HepG2 (cell line): Measurements from ENCODE around the gene METAP1D. TPM values are rescaled to one million over a fixed set of nuclear protein-coding genes. Genes with fewer than 3 reads are reported as not detected.

Source experiments
- FOXC1 ChIP-seq: sonication (generic); formaldehyde crosslinking; IDR thresholded peaks from 2 replicates; pipeline ENCODE4 v1.8.0; 2022; ENCODE audit warnings: mild to moderate bottlenecking, missing genetic modification reagents, borderline replicate concordance
- MAFF ChIP-seq: IDR thresholded peaks from 2 replicates; pipeline ENCODE4 v1.6.1; 2011; ENCODE audit warnings: low read depth, low read length, improper control_type of control experiment
- NFKB2 ChIP-seq: sonication (generic); formaldehyde crosslinking; IDR thresholded peaks from 2 replicates; pipeline ENCODE4 v1.4.0; 2020; ENCODE audit warnings: missing genetic modification reagents, borderline replicate concordance
- RARG ChIP-seq: sonication (generic); formaldehyde crosslinking; IDR thresholded peaks from 2 replicates; pipeline ENCODE4 v1.4.0; 2020; ENCODE audit warnings: low read depth, mild to moderate bottlenecking, missing genetic modification reagents
- SMC3 ChIP-seq: IDR thresholded peaks from 2 replicates; pipeline ENCODE4 v1.6.1; 2011; ENCODE audit warnings: low read length, improper control_type of control experiment
- SYNCRIP ChIP-seq: fragments of 200-400 bp; formaldehyde crosslinking; IDR thresholded peaks from 2 replicates; pipeline ENCODE4 v1.6.1; 2018; ENCODE audit warnings: mild to moderate bottlenecking, low read depth, low read length; ENCODE audit not compliant: insufficient read depth
- ZC3H13 ChIP-seq: sonication (generic); formaldehyde crosslinking; IDR thresholded peaks from 2 replicates; pipeline ENCODE4 v1.8.1; 2023; ENCODE audit warnings: mild to moderate bottlenecking, missing genetic modification reagents, moderate library complexity
- ZNF292 ChIP-seq: sonication (generic); formaldehyde crosslinking; IDR thresholded peaks from 2 replicates; pipeline ENCODE4 v1.8.1; 2022; ENCODE audit warnings: mild to moderate bottlenecking, low read depth, missing genetic modification reagents, borderline replicate concordance
- ZNF598 ChIP-seq: sonication (generic); formaldehyde crosslinking; IDR thresholded peaks from 2 replicates; pipeline ENCODE4 v1.5.1; 2020; ENCODE audit warnings: mild to moderate bottlenecking, missing genetic modification reagents, borderline replicate concordance
- ZNF614 ChIP-seq: IDR thresholded peaks from 2 replicates; pipeline ENCODE4 v1.6.1; 2018; ENCODE audit warnings: missing biosample characterization, missing genetic modification reagents, inconsistent platforms, borderline replicate concordance
- polyA plus RNA-seq, 8 experiments: library from polyadenylated mRNA; depleted of rRNA in 3 of 8; stranded (reverse) in 7 of 8; unstranded in 1 of 8; fragments of >200 nt; fragmentation: Illumina TruSeq in 4 of 8; extraction: Trizol in 4 of 8; gene quantifications; 2 replicates each; pipeline versions ENCODE4 v1.2.1 to v1.2.3, GENCODE V29; 2011 to 2016; ENCODE audit warnings: low read depth in 4 of 8, missing spikeins in 1 of 8, mixed read lengths in 1 of 8; ENCODE audit not compliant: insufficient read depth in 1 of 8
- total RNA-seq, 5 experiments: library from RNA; depleted of rRNA; stranded (reverse); fragments of >200 nt; fragmentation: Illumina TruSeq; extraction: Trizol; gene quantifications; 2 replicates each; pipeline ENCODE4 v1.2.3, GENCODE V29; 2016; ENCODE audit warnings: low read depth in 1 of 5
- TF ChIP-seq, protein P1 (sequence below): sonication (generic); formaldehyde crosslinking; IDR thresholded peaks from 2 replicates; pipeline ENCODE4 v1.4.0; 2020; ENCODE audit warnings: missing genetic modification reagents
- TF ChIP-seq, protein P2 (sequence below): sonication (generic); formaldehyde crosslinking; IDR thresholded peaks from 2 replicates; pipeline ENCODE4 v1.4.0; 2020; ENCODE audit warnings: low read depth, mild to moderate bottlenecking, missing genetic modification reagents
- TF ChIP-seq, protein P3 (sequence below): sonication (generic); formaldehyde crosslinking; IDR thresholded peaks from 2 replicates; pipeline ENCODE4 v1.5.1; 2020; ENCODE audit warnings: mild to moderate bottlenecking, missing genetic modification reagents, moderate library complexity
- TF ChIP-seq, protein P4 (sequence below): sonication (generic); formaldehyde crosslinking; conservative IDR thresholded peaks from 2 replicates; pipeline ENCODE4 v1.4.0; 2020; ENCODE audit warnings: missing genetic modification reagents
- TF ChIP-seq, protein P5 (sequence below): sonication (generic); formaldehyde crosslinking; IDR thresholded peaks from 2 replicates; pipeline ENCODE4 v1.5.1; 2020; ENCODE audit warnings: mild to moderate bottlenecking, missing genetic modification reagents

Gene METAP1D
- total and polyA plus RNA-seq, 2 of the 13 experiments (the other 11 are each of a cell fraction or from before 2014, with no cell fraction given) = 14.7 to 21.6 TPM

DNA sequence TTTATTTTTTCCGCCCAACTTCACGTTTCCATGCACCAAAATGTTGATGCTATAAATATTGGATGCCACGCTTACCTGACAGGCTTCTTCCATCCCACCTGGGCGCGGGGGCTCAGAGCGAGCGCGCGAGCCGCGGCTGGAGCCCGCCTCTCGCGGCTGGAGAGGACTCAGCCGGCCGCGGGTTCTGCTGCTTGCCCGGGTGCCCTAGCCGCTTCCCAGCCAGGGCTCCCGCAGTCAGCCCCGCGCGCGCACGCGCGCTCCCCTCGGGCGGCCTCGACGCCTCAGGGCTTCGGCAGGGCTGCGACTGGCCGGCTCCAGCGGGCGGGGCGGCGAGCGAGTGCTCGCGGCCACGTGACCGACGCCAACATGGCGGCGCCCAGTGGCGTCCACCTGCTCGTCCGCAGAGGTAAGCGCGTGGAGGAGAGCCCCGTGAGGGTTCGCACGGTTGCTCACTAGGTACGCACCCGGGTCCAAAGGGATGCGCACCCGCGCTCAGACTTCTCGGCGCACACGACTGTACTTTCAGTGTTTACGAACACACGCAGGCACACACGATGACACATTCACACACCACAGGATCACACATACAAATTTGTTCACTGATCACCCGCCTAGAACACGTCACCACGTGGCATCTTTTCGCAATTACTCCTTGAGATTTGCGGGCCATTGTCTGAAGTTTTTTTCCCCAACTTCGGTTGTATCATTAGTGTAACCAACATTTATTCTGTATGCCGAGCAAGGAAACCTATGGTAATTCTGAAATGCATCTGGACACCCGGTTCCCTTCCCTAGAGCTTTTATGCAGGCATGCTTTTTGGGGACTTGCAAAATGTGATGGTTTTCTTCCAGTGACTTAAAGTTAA is at the start of gene METAP1D (continued):
- TF ChIP-seq ZNF292 (CRISPR knock-in tag) = peak; percentile 82
- TF ChIP-seq, protein P1, sequence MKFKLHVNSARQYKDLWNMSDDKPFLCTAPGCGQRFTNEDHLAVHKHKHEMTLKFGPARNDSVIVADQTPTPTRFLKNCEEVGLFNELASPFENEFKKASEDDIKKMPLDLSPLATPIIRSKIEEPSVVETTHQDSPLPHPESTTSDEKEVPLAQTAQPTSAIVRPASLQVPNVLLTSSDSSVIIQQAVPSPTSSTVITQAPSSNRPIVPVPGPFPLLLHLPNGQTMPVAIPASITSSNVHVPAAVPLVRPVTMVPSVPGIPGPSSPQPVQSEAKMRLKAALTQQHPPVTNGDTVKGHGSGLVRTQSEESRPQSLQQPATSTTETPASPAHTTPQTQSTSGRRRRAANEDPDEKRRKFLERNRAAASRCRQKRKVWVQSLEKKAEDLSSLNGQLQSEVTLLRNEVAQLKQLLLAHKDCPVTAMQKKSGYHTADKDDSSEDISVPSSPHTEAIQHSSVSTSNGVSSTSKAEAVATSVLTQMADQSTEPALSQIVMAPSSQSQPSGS = peak; percentile 82; the same call in 1 of the 2 replicates
- TF ChIP-seq, protein P2, sequence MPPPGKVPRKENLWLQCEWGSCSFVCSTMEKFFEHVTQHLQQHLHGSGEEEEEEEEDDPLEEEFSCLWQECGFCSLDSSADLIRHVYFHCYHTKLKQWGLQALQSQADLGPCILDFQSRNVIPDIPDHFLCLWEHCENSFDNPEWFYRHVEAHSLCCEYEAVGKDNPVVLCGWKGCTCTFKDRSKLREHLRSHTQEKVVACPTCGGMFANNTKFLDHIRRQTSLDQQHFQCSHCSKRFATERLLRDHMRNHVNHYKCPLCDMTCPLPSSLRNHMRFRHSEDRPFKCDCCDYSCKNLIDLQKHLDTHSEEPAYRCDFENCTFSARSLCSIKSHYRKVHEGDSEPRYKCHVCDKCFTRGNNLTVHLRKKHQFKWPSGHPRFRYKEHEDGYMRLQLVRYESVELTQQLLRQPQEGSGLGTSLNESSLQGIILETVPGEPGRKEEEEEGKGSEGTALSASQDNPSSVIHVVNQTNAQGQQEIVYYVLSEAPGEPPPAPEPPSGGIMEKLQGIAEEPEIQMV (CRISPR knock-in tag) = peak; percentile 95
- peak; percentile 96 for TF ChIP-seq ZNF614 (CRISPR knock-in tag)
- TF ChIP-seq, protein P3, sequence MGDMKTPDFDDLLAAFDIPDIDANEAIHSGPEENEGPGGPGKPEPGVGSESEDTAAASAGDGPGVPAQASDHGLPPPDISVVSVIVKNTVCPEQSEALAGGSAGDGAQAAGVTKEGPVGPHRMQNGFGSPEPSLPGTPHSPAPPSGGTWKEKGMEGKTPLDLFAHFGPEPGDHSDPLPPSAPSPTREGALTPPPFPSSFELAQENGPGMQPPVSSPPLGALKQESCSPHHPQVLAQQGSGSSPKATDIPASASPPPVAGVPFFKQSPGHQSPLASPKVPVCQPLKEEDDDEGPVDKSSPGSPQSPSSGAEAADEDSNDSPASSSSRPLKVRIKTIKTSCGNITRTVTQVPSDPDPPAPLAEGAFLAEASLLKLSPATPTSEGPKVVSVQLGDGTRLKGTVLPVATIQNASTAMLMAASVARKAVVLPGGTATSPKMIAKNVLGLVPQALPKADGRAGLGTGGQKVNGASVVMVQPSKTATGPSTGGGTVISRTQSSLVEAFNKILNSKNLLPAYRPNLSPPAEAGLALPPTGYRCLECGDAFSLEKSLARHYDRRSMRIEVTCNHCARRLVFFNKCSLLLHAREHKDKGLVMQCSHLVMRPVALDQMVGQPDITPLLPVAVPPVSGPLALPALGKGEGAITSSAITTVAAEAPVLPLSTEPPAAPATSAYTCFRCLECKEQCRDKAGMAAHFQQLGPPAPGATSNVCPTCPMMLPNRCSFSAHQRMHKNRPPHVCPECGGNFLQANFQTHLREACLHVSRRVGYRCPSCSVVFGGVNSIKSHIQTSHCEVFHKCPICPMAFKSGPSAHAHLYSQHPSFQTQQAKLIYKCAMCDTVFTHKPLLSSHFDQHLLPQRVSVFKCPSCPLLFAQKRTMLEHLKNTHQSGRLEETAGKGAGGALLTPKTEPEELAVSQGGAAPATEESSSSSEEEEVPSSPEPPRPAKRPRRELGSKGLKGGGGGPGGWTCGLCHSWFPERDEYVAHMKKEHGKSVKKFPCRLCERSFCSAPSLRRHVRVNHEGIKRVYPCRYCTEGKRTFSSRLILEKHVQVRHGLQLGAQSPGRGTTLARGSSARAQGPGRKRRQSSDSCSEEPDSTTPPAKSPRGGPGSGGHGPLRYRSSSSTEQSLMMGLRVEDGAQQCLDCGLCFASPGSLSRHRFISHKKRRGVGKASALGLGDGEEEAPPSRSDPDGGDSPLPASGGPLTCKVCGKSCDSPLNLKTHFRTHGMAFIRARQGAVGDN = peak; percentile 100
- peak; percentile 84 for TF ChIP-seq FOXC1 (CRISPR knock-in tag)
- TF ChIP-seq MAFF = no peak
- peak; percentile 59; the same call in 1 of the 2 replicates for TF ChIP-seq ZNF598 (CRISPR knock-in tag)
- TF ChIP-seq ZC3H13 (CRISPR knock-in tag) = peak; percentile 84
- TF ChIP-seq NFKB2 (CRISPR knock-in tag) = peak; percentile 98; the same call in 1 of the 2 replicates
- TF ChIP-seq RARG (CRISPR knock-in tag) = peak; percentile 70; the same call in 1 of the 2 replicates
- TF ChIP-seq, protein P4, sequence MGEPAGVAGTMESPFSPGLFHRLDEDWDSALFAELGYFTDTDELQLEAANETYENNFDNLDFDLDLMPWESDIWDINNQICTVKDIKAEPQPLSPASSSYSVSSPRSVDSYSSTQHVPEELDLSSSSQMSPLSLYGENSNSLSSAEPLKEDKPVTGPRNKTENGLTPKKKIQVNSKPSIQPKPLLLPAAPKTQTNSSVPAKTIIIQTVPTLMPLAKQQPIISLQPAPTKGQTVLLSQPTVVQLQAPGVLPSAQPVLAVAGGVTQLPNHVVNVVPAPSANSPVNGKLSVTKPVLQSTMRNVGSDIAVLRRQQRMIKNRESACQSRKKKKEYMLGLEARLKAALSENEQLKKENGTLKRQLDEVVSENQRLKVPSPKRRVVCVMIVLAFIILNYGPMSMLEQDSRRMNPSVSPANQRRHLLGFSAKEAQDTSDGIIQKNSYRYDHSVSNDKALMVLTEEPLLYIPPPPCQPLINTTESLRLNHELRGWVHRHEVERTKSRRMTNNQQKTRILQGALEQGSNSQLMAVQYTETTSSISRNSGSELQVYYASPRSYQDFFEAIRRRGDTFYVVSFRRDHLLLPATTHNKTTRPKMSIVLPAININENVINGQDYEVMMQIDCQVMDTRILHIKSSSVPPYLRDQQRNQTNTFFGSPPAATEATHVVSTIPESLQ (CRISPR knock-in tag) = peak; percentile 94
- TF ChIP-seq SYNCRIP = no peak
- no peak for TF ChIP-seq SMC3
- TF ChIP-seq, protein P5, sequence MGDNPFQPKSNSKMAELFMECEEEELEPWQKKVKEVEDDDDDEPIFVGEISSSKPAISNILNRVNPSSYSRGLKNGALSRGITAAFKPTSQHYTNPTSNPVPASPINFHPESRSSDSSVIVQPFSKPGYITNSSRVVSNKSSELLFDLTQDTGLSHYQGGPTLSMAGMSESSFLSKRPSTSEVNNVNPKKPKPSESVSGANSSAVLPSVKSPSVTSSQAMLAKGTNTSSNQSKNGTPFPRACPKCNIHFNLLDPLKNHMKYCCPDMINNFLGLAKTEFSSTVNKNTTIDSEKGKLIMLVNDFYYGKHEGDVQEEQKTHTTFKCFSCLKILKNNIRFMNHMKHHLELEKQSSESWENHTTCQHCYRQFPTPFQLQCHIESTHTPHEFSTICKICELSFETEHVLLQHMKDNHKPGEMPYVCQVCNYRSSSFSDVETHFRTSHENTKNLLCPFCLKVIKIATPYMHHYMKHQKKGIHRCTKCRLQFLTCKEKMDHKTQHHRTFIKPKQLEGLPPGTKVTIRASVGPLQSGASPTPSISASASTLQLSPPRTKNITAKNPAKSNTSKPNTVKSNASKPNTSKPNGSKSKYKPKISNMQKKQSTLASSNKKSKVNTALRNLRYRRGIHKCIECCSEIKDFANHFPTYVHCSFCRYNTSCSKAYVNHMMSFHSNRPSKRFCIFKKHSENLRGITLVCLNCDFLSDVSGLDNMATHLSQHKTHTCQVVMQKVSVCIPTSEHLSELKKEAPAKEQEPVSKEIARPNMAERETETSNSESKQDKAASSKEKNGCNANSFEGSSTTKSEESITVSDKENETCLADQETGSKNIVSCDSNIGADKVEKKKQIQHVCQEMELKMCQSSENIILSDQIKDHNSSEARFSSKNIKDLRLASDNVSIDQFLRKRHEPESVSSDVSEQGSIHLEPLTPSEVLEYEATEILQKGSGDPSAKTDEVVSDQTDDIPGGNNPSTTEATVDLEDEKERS (CRISPR knock-in tag) = peak; percentile 91
